SK-N-SH treated with all-trans-retinoic acid at 6 μM for 48 hours (cell line): ENCODE measurements around the gene DPP10.

Experiments
- ATAC-seq: fragments of 200-7000 bp; cut with Tn5 transposase; 3 replicates; pipeline ENCODE4 v1.9.1; 2020; ENCODE audit warnings: mild to moderate bottlenecking, moderate library complexity
- ARNTL ChIP-seq: fragments of 450-650 bp; formaldehyde crosslinking; IDR thresholded peaks from 2 replicates; pipeline ENCODE4 v1.5.0; 2020; ENCODE audit warnings: low read depth, mild to moderate bottlenecking, moderate library complexity, borderline replicate concordance
- BACH2 ChIP-seq: fragments of 250-450 bp; sonication (Bioruptor Pico); IDR thresholded peaks from 2 replicates; pipeline ENCODE4 v1.9.0; 2021; ENCODE audit warnings: mild to moderate bottlenecking, borderline replicate concordance
- CSDC2 ChIP-seq: fragments of 250-450 bp; sonication (Bioruptor Pico); IDR thresholded peaks from 2 replicates; pipeline ENCODE4 v1.5.0; 2020; ENCODE audit warnings: mild to moderate bottlenecking, moderate library complexity
- CSRNP3 ChIP-seq: fragments of 250-450 bp; sonication (Bioruptor Pico); IDR thresholded peaks from 2 replicates; pipeline ENCODE4 v1.5.1; 2021; ENCODE audit warnings: mild to moderate bottlenecking, moderate library complexity
- ESRRG ChIP-seq: fragments of 250-450 bp; sonication (Bioruptor Pico); IDR thresholded peaks from 2 replicates; pipeline ENCODE4 v1.6.1; 2021; ENCODE audit warnings: mild to moderate bottlenecking
- GLIS3 ChIP-seq: fragments of 250-450 bp; sonication (Bioruptor Pico); IDR thresholded peaks from 2 replicates; pipeline ENCODE4 v1.5.0; 2020; ENCODE audit warnings: mild to moderate bottlenecking, moderate library complexity
- OSR1 ChIP-seq: fragments of 250-450 bp; sonication (Bioruptor Pico); IDR thresholded peaks from 2 replicates; pipeline ENCODE4 v1.8.0; 2022; ENCODE audit warnings: moderate library complexity, mild to moderate bottlenecking, inconsistent platforms
- POU6F1 ChIP-seq: fragments of 250-450 bp; sonication (Bioruptor Pico); IDR thresholded peaks from 2 replicates; pipeline ENCODE4 v1.8.0; 2021; ENCODE audit warnings: low read depth, mild to moderate bottlenecking, moderate library complexity, borderline replicate concordance
- PPARA ChIP-seq: fragments of 250-450 bp; sonication (Bioruptor Pico); IDR thresholded peaks from 2 replicates; pipeline ENCODE4 v1.5.0; 2020; ENCODE audit warnings: mild to moderate bottlenecking, borderline replicate concordance
- TCF4 ChIP-seq: fragments of 250-450 bp; sonication (Bioruptor Pico); IDR thresholded peaks from 2 replicates; pipeline ENCODE4 v1.8.0; 2021; ENCODE audit warnings: mild to moderate bottlenecking, moderate library complexity, borderline replicate concordance
- TOX ChIP-seq: fragments of 250-450 bp; sonication (Bioruptor Pico); IDR thresholded peaks from 2 replicates; pipeline ENCODE4 v1.8.0; 2021; ENCODE audit warnings: mild to moderate bottlenecking, moderate library complexity, borderline replicate concordance
- ZC3H10 ChIP-seq: fragments of 250-450 bp; sonication (Bioruptor Pico); IDR thresholded peaks from 2 replicates; pipeline ENCODE4 v1.5.1; 2021; ENCODE audit warnings: mild to moderate bottlenecking, moderate library complexity
- ZFP3 ChIP-seq: fragments of 250-450 bp; sonication (Bioruptor Pico); IDR thresholded peaks from 2 replicates; pipeline ENCODE4 v1.5.0; 2020; ENCODE audit warnings: mild to moderate bottlenecking, moderate library complexity
- ZFP30 ChIP-seq: fragments of 450-650 bp; formaldehyde crosslinking; IDR thresholded peaks from 2 replicates; pipeline ENCODE4 v1.5.0; 2022; ENCODE audit warnings: mild to moderate bottlenecking, moderate library complexity
- ZNF565 ChIP-seq: fragments of 450-650 bp; formaldehyde crosslinking; conservative IDR thresholded peaks from 2 replicates; pipeline ENCODE4 v1.5.0; 2020; ENCODE audit warnings: low read depth, mild to moderate bottlenecking, moderate library complexity
- ZNF70 ChIP-seq: fragments of 450-650 bp; formaldehyde crosslinking; IDR thresholded peaks from 2 replicates; pipeline ENCODE4 v1.5.0; 2020; ENCODE audit warnings: mild to moderate bottlenecking, moderate library complexity
- ZNF8 ChIP-seq: fragments of 450-650 bp; formaldehyde crosslinking; IDR thresholded peaks from 2 replicates; pipeline ENCODE4 v1.5.0; 2020; ENCODE audit warnings: mild to moderate bottlenecking, moderate library complexity
- TF ChIP-seq, protein P1 (sequence below): fragments of 250-450 bp; sonication (Bioruptor Pico); IDR thresholded peaks from 2 replicates; pipeline ENCODE4 v1.8.0; 2020; ENCODE audit warnings: mild to moderate bottlenecking, moderate library complexity, borderline replicate concordance

Gene DPP10

DNA sequence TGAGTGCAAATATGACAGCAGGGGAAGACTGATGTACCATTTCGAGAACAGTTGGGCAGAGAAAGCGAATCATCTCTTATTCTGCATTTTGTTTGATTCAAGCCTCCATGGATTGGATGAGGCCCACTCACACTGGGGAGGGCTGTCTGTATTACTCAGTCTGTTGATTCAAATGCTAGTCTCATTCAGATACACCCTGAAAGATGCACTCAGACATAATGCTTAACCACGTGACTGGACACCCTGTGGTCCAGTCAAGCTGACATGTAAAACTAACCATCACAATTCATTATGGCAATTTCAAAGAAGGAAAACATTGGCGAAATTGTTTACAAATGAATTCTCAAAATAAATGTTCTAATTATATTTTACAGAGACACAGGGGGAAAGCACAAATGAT is 1210.2 kb downstream of the DPP10 start:
- ATAC-seq = no peak
- TF ChIP-seq ZC3H10 (CRISPR knock-in tag) (no peak), ESRRG (CRISPR knock-in tag) (no peak), CSRNP3 (CRISPR knock-in tag) (no peak), ARNTL (CRISPR knock-in tag) (no peak), ZNF8 (CRISPR knock-in tag) (no peak), PPARA (CRISPR knock-in tag) (no peak), BACH2 (CRISPR knock-in tag) (no peak), POU6F1 (CRISPR knock-in tag) (no peak), ZFP3 (CRISPR knock-in tag) (no peak), GLIS3 (CRISPR knock-in tag) (no peak), OSR1 (no peak), ZFP30 (no peak), ZNF565 (CRISPR knock-in tag) (no peak)
- TF ChIP-seq, protein P1, sequence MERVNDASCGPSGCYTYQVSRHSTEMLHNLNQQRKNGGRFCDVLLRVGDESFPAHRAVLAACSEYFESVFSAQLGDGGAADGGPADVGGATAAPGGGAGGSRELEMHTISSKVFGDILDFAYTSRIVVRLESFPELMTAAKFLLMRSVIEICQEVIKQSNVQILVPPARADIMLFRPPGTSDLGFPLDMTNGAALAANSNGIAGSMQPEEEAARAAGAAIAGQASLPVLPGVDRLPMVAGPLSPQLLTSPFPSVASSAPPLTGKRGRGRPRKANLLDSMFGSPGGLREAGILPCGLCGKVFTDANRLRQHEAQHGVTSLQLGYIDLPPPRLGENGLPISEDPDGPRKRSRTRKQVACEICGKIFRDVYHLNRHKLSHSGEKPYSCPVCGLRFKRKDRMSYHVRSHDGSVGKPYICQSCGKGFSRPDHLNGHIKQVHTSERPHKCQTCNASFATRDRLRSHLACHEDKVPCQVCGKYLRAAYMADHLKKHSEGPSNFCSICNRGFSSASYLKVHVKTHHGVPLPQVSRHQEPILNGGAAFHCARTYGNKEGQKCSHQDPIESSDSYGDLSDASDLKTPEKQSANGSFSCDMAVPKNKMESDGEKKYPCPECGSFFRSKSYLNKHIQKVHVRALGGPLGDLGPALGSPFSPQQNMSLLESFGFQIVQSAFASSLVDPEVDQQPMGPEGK (CRISPR knock-in tag) = no peak

GRCh38 chr2:115654362-115654761 is 1211.9 kb downstream of the DPP10 start:
- ATAC-seq = no peak
- TF ChIP-seq ZNF70 (CRISPR knock-in tag) (no peak), POU6F1 (CRISPR knock-in tag) (no peak), ZFP30 (no peak), ESRRG (CRISPR knock-in tag) (no peak), CSDC2 (no peak), CSRNP3 (CRISPR knock-in tag) (no peak)

GRCh38 chr2:115678129-115678528 is 1235.7 kb downstream of the DPP10 start:
- no peak for TF ChIP-seq TOX
- ATAC-seq = no peak

- no peak for ATAC-seq
- no peak for TF ChIP-seq ZNF8 (CRISPR knock-in tag)
- no peak for TF ChIP-seq TCF4
- TF ChIP-seq BACH2 (CRISPR knock-in tag) = no peak
- TF ChIP-seq PPARA (CRISPR knock-in tag) = no peak
- no peak for TF ChIP-seq POU6F1 (CRISPR knock-in tag)
- no peak for TF ChIP-seq ZNF70 (CRISPR knock-in tag)
Measured at GRCh38 chr2:115684345-115684744, 1241.9 kb downstream of the DPP10 start.
